Thyroid gland (tissue), 4 donors: ENCODE results near the gene BANK1. TPM values are rescaled to one million over a fixed set of nuclear protein-coding genes. Genes with fewer than 3 reads are reported as not detected.

Experiments
- DNase-seq, 2 donors: peaks; one replicate each; pipeline ENCODE4 v3.0.0-alpha.2; 2019
- H3K27ac ChIP-seq, 3 donors: fragments of 200-600 bp; sonication (generic); 1 replicate in 2 of 3; 2 replicates in 1 of 3; pipeline ENCODE4 v1.5.1; 2016 to 2019; ENCODE audit warnings: mild to moderate bottlenecking in 1 of 3, moderate library complexity in 1 of 3
- H3K27me3 ChIP-seq: fragments of 200-600 bp; sonication (generic); one replicate; pipeline ENCODE4 v1.5.1; 2019
- H3K36me3 ChIP-seq, 2 donors: fragments of 200-600 bp; sonication (generic); one replicate each; pipeline ENCODE4 v1.5.1; 2016 to 2019
- H3K4me1 ChIP-seq, 2 donors: fragments of 200-600 bp; sonication (generic); one replicate each; pipeline ENCODE4 v1.5.1; 2017 to 2019
- H3K4me3 ChIP-seq, 3 donors: fragments of 200-600 bp; sonication (generic); replicated peaks in 1 of 3; 1 replicate in 2 of 3; 2 replicates in 1 of 3; pipeline ENCODE4 v1.5.1; 2016; ENCODE audit warnings: mild to moderate bottlenecking in 1 of 3
- H3K9me3 ChIP-seq: fragments of 200-600 bp; sonication (generic); one replicate; pipeline ENCODE4 v1.5.1; 2017
- POLR2A ChIP-seq, 2 donors: fragments of 450-650 bp; IDR thresholded peaks; one replicate each; pipeline ENCODE4 v1.6.1; 2017; ENCODE audit warnings: antibody characterized with exemption in 2 of 2, mild to moderate bottlenecking in 2 of 2, moderate library complexity in 1 of 2
- WGBS, 2 donors: methylation state at CpG; one replicate each; pipeline ENCODE4 v1.1.5; 2017; 5-methylcytosine and 5-hydroxymethylcytosine counted together
- intact Hi-C: fragments of 100-400 bp; cut with DNase I; formaldehyde crosslinking; loops from one replicate; pipeline ENCODE4 v1.15.1; 2023
- total RNA-seq, 4 donors: library from RNA; depleted of rRNA; stranded (reverse); fragments of >200 nt; gene quantifications; one replicate each; pipeline ENCODE4 v1.2.3, GENCODE V29; 2016
- TF ChIP-seq, protein P1 (sequence below), 6 experiments: fragments of 200-600 bp in 3 of 6; fragments of 450-650 bp in 3 of 6; sonication (generic) in 3 of 6; IDR thresholded peaks; one replicate each; pipeline ENCODE4 v1.5.1; 2016 to 2019; ENCODE audit warnings: antibody characterized with exemption in 6 of 6, mild to moderate bottlenecking in 2 of 6, inconsistent platforms in 1 of 6, moderate library complexity in 1 of 6

Gene BANK1
- total RNA-seq, 4 donors from 2014 or later, result 15.5 to 22.8 (median 20.3) TPM

DNA sequence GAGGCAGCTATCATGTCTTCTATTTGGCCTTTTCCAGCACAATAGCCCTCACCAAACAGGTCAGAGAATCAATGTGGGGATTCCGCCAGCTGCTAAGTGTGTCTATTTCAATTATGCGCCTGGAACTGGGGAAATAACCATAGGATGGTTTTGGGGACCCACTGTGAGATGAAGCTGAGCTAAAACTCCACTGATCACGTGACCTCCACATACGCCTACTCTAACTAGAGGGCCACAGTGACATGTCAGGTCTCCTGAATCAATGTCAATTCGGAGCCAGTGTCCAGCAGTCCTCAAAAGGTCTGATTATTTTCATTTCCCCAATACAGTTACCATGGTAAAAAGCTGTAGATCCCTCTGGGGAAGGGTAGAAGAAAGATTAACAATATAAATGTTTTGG, 10.2 kb upstream of the BANK1 start:
- H3K9me3 ChIP-seq, result no peaks in the 10 kb centered on the region
- no peak overlapping the region for H3K27ac ChIP-seq
- 93 to 98% methylated on average over 5 of the region's 5 CpGs for WGBS, 2 donors
- no peak overlapping the region for H3K4me3 ChIP-seq
- no peak for DNase-seq
- no peaks in the 10 kb centered on the region for H3K4me1 ChIP-seq
- intact Hi-C loops, result no loop called here
- H3K36me3 ChIP-seq, result no peaks in the 10 kb centered on the region
- TF ChIP-seq, protein P1, sequence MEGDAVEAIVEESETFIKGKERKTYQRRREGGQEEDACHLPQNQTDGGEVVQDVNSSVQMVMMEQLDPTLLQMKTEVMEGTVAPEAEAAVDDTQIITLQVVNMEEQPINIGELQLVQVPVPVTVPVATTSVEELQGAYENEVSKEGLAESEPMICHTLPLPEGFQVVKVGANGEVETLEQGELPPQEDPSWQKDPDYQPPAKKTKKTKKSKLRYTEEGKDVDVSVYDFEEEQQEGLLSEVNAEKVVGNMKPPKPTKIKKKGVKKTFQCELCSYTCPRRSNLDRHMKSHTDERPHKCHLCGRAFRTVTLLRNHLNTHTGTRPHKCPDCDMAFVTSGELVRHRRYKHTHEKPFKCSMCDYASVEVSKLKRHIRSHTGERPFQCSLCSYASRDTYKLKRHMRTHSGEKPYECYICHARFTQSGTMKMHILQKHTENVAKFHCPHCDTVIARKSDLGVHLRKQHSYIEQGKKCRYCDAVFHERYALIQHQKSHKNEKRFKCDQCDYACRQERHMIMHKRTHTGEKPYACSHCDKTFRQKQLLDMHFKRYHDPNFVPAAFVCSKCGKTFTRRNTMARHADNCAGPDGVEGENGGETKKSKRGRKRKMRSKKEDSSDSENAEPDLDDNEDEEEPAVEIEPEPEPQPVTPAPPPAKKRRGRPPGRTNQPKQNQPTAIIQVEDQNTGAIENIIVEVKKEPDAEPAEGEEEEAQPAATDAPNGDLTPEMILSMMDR (IDR thresholded peaks at IDR 0.05), result no peak
- no peak for TF ChIP-seq POLR2A (IDR thresholded peaks at IDR 0.05)
- no peaks in the 10 kb centered on the region for H3K27me3 ChIP-seq

DNA sequence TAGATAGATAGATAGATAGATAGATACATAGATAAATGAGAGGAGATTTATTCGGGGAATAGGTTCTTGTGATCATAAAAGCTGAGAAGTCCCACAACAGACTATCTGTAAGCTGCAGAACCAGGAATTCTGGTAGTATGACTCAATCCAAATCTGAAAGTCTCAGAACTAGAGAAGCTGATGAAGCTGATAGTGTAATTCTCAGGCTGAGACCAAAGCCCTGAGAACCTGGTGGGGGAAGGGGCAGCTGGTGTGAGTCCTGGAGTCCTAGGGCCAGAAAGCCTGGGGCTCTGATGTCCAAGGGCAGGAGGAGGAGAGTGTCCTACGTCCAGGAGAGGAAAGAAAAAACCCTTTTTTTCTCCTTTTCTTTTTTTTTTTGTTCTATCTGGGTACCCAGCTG, 8.0 kb upstream of the BANK1 start:
- no peaks in the 10 kb centered on the region for H3K36me3 ChIP-seq
- 83 to 88% methylated on average over 2 of the region's 2 CpGs for WGBS, 2 donors
- TF ChIP-seq POLR2A (IDR thresholded peaks at IDR 0.05), result no peak
- TF ChIP-seq, protein P1 (IDR thresholded peaks at IDR 0.05), result no peak
- H3K27me3 ChIP-seq, result no peaks in the 10 kb centered on the region
- H3K27ac ChIP-seq, result no peak overlapping the region
- intact Hi-C loops, result no loop called here
- H3K9me3 ChIP-seq, result no peaks in the 10 kb centered on the region
- no peak overlapping the region for H3K4me3 ChIP-seq
- no peak for DNase-seq
- H3K4me1 ChIP-seq, result no peaks in the 10 kb centered on the region

DNA sequence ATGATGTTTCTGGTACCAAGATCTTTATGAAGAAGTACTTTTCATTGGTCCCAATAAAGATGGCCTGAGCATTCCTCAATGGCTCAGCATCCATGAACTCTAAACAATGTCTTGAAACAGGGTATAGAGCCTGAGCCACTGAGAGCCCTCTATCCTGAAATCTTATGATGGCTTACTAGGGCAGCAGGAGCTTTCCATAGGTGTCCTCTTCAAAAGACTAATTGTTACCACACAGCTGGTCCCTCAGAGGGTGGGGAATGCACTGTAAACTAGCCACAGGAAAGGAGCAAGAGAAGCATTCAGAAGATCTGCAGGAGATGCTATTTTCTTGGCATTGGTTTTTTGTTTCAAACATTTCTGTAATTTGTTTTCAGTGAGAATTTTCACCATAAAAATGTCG, 5.6 kb upstream of the BANK1 start:
- DNase-seq, result no peak
- Histone ChIP-seq H3K36me3 (no peaks in the 10 kb centered on the region), H3K9me3 (no peaks in the 10 kb centered on the region), H3K4me3 (no peak overlapping the region), H3K4me1 (no peaks in the 10 kb centered on the region), H3K27me3 (no peaks in the 10 kb centered on the region), H3K27ac (no peak overlapping the region)
- no peak for TF ChIP-seq POLR2A (IDR thresholded peaks at IDR 0.05)
- TF ChIP-seq, protein P1 (IDR thresholded peaks at IDR 0.05), result no peak
- WGBS, 2 donors, result 90 to 92% methylated on average over 1 of the region's 1 CpG
- intact Hi-C loops, result no loop called here

DNA sequence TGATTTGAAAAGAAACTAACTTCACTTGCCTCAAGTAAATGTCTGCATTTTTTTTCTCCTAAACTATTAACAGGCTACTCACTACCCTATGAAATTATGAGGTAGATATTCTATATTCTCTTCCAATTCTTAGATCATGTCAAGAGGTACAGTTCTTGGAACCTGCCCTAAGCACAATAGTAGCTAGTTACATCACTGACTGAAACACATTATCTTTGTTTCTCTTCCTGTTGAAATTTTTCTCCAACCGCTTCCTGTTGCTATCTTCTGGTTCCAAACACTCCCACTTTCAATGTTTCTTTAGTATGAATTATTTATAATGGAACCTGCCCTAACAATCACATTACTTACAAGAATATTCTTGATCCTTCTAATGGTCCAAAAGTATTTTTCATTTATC, 5.0 kb upstream of the BANK1 start:
- WGBS, 2 donors, result 86 to 91% methylated on average over 1 of the region's 1 CpG
- H3K27me3 ChIP-seq, result no peaks in the 10 kb centered on the region
- no peaks in the 10 kb centered on the region for H3K36me3 ChIP-seq
- intact Hi-C loops, result no loop called here
- no peaks in the 10 kb centered on the region for H3K4me1 ChIP-seq
- TF ChIP-seq, protein P1 (IDR thresholded peaks at IDR 0.05), result no peak
- TF ChIP-seq POLR2A (IDR thresholded peaks at IDR 0.05), result no peak
- H3K4me3 ChIP-seq, result no peak overlapping the region
- no peaks in the 10 kb centered on the region for H3K9me3 ChIP-seq
- no peak for DNase-seq
- H3K27ac ChIP-seq, result no peak overlapping the region

DNA sequence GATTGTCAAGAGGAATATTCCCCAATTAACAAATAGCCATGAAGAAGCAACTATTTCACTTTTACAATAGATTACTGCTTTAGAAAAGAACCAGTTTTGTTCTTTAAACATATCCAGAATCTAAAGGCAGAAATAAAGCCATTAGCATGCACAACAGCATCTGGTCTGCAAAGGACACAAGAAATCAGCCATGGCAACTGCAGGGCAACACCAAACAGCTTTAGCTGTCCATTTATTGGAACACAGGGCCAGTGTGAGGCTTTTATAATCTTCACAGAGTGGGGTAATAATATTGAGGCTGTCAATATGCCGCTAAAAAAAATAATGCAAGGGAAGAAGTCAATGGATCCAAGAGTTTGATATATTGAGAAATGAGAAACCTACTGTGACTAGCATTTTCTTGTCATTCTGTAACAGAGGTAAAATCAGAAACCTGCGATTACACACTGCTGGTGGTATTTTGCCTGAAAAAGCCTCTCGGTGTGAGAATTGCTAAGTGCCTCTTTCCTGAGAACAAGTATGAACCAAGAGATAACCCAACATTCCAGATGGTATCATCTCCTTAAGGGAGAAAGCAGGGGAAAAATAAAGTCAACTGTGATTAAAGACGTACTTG, 2.7 kb upstream of the BANK1 start:
- H3K27ac ChIP-seq, result no peak overlapping the region
- no peaks in the 10 kb centered on the region for H3K9me3 ChIP-seq
- no peaks in the 10 kb centered on the region for H3K36me3 ChIP-seq
- no peak overlapping the region for H3K4me3 ChIP-seq
- 67 to 73% methylated on average over 4 of the region's 4 CpGs for WGBS, 2 donors
- intact Hi-C loops, result no loop called here
- H3K4me1 ChIP-seq, result peaks cover 0 to 5% of the 10 kb centered on the region in 2 donors
- H3K27me3 ChIP-seq, result no peaks in the 10 kb centered on the region
- no peak for DNase-seq
- TF ChIP-seq, protein P1 (IDR thresholded peaks at IDR 0.05), result no peak
- no peak for TF ChIP-seq POLR2A (IDR thresholded peaks at IDR 0.05)
